Central memory CD8-positive, alpha-beta T cell (primary cell): ENCODE data around the gene TRIM44.
"Not testable (repeated sequence)": the region's sequence is repeated elsewhere in the genome, so short reads cannot be mapped to it uniquely, and the experiment has no call there.

Experiments used
- ATAC-seq: fragments of 150-1000 bp; cut with Tn5 transposase; replicated peaks from 2 replicates; pipeline ENCODE4 v1.10.0; 2022; ENCODE audit warnings: mild to moderate bottlenecking, moderate FRiP score, moderate number of reproducible peaks; ENCODE audit not compliant: poor library complexity, severe bottlenecking; ENCODE audit errors: extremely low read depth
- DNase-seq, 2 donors: peaks; one replicate each; pipeline ENCODE4 v3.0.0; 2021; ENCODE audit warnings: low spot score in 2 of 2
- H3K27ac Mint-ChIP-seq: one replicate; pipeline ENCODE4 v1.8.0; 2022; ENCODE audit warnings: low read depth, mild to moderate bottlenecking, moderate library complexity, mixed read lengths
- H3K27me3 Mint-ChIP-seq: one replicate; pipeline ENCODE4 v1.8.0; 2022; ENCODE audit warnings: mixed read lengths
- H3K36me3 Mint-ChIP-seq: one replicate; pipeline ENCODE4 v1.8.0; 2022; ENCODE audit warnings: mild to moderate bottlenecking, moderate library complexity, mixed read lengths; ENCODE audit not compliant: insufficient read depth
- H3K4me1 Mint-ChIP-seq: one replicate; pipeline ENCODE4 v1.8.0; 2022; ENCODE audit warnings: mixed read lengths
- H3K4me3 Mint-ChIP-seq: one replicate; pipeline ENCODE4 v1.8.0; 2022; ENCODE audit warnings: mild to moderate bottlenecking, moderate library complexity, mixed read lengths
- H3K9me3 Mint-ChIP-seq: one replicate; pipeline ENCODE4 v1.8.0; 2022; ENCODE audit warnings: mixed read lengths

Gene TRIM44

DNA sequence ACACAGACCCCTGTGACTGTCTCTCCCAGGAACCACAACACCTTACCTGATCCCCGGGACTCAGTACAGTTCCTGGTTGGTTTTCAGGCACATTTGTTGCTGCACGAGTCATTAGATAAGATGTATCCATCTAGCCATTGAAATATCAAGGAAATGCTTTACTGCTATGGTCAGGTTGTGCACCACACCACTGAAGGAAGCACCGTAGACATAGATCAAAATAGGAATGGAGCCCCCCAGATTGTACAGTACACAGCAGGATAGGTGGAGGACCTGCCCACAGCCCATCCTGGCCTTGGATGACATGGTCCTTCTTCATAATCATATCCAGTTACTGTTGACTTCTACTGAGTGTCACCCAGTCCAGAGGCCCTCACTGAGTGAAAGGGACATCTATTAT is 195.3 kb downstream of the TRIM44 start:
- Mint-ChIP-seq H3K9me3 (no peaks in the 10 kb centered on the region), H3K4me1 (no peaks in the 10 kb centered on the region), H3K36me3 (peaks cover 2% of the 10 kb centered on the region), H3K4me3 (no peak overlapping the region), H3K27ac (no peak overlapping the region), H3K27me3 (no peaks in the 10 kb centered on the region)
- DNase-seq (no peak), ATAC-seq (no peak)

DNA sequence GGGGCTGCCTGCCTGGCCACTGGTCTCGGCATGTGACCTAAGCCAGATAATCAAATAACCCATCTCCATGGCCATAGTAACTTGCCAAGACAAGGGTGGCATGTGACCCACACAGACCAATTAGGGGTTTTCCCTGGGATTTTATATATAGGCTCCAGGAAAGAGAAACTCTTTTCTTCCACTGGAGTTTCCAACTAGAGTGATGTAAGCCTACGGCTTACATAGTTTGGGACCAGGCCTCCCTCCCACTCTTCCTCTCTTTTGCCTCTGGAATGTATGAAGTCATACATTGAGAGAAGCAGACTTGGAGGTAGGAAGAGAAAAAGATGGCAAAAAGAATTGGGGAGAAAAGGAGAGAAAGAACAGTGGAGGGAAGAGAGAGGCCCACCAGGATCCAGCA is 196.7 kb downstream of the TRIM44 start:
- DNase-seq, result no peak
- Mint-ChIP-seq H3K27me3 (peaks cover 10% of the 10 kb centered on the region), H3K4me1 (no peaks in the 10 kb centered on the region), H3K4me3 (no peak overlapping the region), H3K27ac (no peak overlapping the region), H3K9me3 (no peaks in the 10 kb centered on the region), H3K36me3 (peaks cover 2% of the 10 kb centered on the region)
- no peak for ATAC-seq

DNA sequence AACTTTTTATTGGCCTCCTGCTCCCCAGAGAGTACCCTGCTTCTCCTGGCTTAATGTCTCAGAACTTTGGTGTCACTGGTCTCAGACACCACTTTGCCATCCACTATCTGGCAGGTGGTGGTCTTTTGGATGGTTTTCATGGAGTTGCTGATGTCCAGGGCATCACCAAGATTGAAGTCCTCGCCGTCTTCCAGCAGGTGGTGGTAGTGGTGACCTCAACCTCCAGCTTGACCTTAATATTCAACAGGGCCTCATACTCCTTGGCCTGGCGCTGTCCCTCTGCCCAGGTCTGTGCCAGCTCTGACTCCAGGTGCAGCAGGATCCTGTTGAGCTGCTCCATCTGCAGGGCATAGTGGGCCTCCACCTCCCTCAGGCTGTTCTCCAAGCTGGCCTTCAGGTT is 197.6 kb downstream of the TRIM44 start:
- H3K4me3 Mint-ChIP-seq, DNase-seq, ATAC-seq, H3K27me3 Mint-ChIP-seq, H3K4me1 Mint-ChIP-seq, H3K36me3 Mint-ChIP-seq, H3K27ac Mint-ChIP-seq, H3K9me3 Mint-ChIP-seq: not testable (repeated sequence)

DNA sequence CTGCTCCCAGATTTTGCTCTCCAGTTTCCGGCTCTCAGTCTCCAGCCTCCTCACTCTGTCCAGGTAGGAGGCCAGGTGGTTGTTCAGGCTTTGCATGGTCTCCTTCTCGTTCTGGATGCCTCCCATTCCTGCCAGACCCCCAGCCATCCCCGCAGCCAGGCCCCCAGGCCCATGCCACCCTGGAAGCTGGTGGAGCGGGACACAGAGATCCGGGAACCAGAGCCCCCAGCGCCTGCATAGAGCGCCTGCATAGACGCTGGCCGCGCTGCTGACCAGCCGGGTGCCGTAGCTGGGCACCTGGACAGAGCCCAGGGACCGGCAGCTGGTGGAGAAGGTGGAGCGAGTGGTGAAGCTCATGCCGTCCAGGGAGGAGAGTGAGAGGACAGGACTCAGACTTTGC is 198.6 kb downstream of the TRIM44 start:
- Mint-ChIP-seq H3K4me3 (no peak overlapping the region), H3K27me3 (peaks cover 10% of the 10 kb centered on the region), H3K9me3 (no peaks in the 10 kb centered on the region), H3K36me3 (peaks cover 2% of the 10 kb centered on the region), H3K4me1 (no peaks in the 10 kb centered on the region), H3K27ac (no peak overlapping the region)
- no peak for ATAC-seq
- no peak for DNase-seq

DNA sequence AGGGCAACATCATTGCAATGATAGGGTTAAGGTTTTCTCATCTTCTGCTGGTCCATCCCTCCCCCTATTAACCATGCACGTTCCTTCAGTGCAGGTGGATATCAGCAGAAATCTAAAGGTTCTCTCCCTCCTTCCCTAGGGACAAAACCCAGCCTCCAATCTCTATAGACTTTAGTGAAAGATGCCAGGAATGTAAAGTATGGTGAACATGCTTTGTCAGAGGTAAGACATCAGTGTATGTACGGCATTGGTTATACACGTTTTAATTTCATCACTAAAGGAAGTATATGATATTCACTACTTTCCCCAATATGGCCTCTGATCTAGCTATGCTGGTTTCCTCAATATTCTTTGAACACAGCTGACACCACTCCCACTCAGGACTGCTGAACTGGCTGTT is 200.1 kb downstream of the TRIM44 start:
- H3K4me1 Mint-ChIP-seq, result no peaks in the 10 kb centered on the region
- peaks cover 2% of the 10 kb centered on the region for H3K36me3 Mint-ChIP-seq
- no peak overlapping the region for H3K4me3 Mint-ChIP-seq
- no peak overlapping the region for H3K27ac Mint-ChIP-seq
- H3K27me3 Mint-ChIP-seq, result peaks cover 10% of the 10 kb centered on the region
- H3K9me3 Mint-ChIP-seq, result peaks cover 6% of the 10 kb centered on the region
- no peak for DNase-seq
- no peak for ATAC-seq

DNA sequence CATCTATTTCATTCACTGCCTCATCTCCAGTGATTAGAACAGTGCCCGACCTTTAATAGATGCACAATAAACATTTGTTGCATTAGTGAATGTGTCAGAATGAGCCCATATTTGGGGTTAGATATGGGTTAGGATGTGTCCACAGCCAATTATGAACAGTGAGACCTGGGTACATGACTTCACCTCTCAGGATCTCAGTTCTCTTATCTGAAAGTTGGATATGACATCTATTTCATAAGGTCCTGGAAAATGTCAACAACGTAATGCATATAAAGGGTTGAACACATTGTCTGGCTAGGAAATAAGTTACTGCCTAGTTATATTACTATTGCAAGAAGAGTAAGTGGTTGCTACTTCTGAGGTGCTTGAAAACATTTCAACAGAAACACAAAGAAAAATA is 201.6 kb downstream of the TRIM44 start:
- Mint-ChIP-seq H3K36me3 (peaks cover 2% of the 10 kb centered on the region), H3K27me3 (peaks cover 10% of the 10 kb centered on the region), H3K27ac (no peak overlapping the region), H3K9me3 (peaks cover 17% of the 10 kb centered on the region), H3K4me1 (no peaks in the 10 kb centered on the region), H3K4me3 (no peak overlapping the region)
- no peak for ATAC-seq
- no peak for DNase-seq

GRCh38 chr11:35866601-35867000 is 204.0 kb downstream of the TRIM44 start:
- no peak overlapping the region for H3K27ac Mint-ChIP-seq

More at GRCh38 chr11:35866601-35867000, 204.0 kb downstream of the TRIM44 start:
- H3K4me1 Mint-ChIP-seq, result no peaks in the 10 kb centered on the region
- no peaks in the 10 kb centered on the region for H3K36me3 Mint-ChIP-seq
- peaks cover 17% of the 10 kb centered on the region for H3K9me3 Mint-ChIP-seq
- ATAC-seq (no peak), DNase-seq (no peak)
- no peak overlapping the region for H3K4me3 Mint-ChIP-seq
- H3K27me3 Mint-ChIP-seq, result peaks cover 10% of the 10 kb centered on the region
